Smooth muscle cell of the umbilical artery (primary cell): ENCODE measurements around the gene CBLC. TPM values are rescaled to one million over a fixed set of nuclear protein-coding genes. Genes with fewer than 3 reads are reported as not detected.

ENCODE experiments used
- total RNA-seq: library from RNA; depleted of rRNA; stranded (reverse); fragments of >200 nt; gene quantifications from 2 replicates; pipeline ENCODE4 v1.2.3, GENCODE V29; 2014

Gene CBLC, protein sequence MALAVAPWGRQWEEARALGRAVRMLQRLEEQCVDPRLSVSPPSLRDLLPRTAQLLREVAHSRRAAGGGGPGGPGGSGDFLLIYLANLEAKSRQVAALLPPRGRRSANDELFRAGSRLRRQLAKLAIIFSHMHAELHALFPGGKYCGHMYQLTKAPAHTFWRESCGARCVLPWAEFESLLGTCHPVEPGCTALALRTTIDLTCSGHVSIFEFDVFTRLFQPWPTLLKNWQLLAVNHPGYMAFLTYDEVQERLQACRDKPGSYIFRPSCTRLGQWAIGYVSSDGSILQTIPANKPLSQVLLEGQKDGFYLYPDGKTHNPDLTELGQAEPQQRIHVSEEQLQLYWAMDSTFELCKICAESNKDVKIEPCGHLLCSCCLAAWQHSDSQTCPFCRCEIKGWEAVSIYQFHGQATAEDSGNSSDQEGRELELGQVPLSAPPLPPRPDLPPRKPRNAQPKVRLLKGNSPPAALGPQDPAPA
- not detected in 2 replicates for total RNA-seq

DNA sequence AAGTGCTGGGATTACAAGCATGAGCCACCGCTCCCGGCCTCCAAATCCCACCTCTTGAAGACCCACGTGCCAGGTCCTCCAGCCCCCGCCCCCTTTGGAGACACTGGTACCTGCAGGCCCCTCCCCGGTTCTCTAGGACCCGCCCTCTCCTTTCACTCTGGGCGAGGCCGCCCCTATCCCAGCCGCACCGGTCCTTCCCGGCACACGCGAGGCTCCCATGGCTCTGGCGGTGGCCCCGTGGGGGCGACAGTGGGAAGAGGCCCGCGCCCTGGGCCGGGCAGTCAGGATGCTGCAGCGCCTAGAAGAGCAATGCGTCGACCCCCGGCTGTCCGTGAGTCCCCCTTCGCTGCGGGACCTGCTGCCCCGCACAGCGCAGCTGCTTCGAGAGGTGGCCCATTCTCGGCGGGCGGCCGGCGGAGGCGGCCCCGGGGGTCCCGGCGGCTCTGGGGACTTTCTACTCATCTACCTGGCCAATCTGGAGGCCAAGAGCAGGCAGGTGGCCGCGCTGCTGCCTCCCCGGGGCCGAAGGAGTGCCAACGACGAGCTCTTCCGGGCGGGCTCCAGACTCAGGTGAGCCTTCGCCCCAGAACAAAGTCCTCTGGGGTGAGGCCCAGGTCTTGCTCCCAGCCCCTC is at the start of gene CBLC:
Gene CBLC (plus strand): TSS at position 176 of the 633 bp plus-strand sequence. CDS start 42 bp downstream, at position 218.

DNA sequence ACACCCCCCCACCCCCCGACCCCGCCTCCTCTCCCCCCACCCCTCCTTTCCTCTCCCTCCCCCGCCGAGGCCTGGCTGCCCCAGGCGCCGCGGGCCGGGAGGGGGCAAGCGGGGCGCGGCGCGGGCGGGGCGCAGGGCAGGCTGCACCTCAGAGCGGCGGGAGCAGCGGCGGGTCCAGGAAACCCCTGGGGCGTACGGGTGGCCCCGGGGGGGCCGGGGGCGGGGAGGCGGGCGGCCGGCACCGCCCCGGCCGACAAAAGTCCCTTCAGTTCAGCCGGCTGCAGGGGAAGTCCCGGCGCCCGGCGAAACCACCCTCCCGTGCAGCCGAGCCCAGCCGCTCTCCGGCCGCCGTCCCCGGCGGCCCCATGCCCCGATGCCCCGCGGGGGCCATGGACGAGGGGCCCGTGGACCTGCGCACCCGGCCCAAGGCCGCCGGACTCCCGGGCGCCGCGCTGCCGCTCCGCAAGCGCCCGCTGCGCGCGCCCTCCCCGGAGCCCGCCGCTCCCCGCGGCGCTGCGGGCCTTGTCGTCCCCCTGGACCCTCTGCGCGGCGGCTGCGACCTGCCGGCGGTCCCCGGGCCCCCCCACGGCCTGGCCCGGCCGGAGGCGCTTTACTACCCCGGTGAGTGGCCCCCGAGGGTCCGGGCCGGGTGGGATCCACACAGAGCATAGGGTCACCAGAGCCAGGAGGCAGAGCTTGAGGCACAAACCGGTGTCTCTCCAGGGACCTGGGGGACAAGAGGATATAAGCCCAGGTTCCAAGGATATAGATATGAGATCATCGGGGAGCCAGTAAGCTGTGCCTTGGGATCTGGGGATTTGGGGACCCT is 29.1 kb upstream of the CBLC start, which contains the start of gene BCL3:
Gene BCL3 (plus strand): TSS at position 283 of the 829 bp plus-strand sequence. CDS start 83 bp downstream, at position 366.

DNA sequence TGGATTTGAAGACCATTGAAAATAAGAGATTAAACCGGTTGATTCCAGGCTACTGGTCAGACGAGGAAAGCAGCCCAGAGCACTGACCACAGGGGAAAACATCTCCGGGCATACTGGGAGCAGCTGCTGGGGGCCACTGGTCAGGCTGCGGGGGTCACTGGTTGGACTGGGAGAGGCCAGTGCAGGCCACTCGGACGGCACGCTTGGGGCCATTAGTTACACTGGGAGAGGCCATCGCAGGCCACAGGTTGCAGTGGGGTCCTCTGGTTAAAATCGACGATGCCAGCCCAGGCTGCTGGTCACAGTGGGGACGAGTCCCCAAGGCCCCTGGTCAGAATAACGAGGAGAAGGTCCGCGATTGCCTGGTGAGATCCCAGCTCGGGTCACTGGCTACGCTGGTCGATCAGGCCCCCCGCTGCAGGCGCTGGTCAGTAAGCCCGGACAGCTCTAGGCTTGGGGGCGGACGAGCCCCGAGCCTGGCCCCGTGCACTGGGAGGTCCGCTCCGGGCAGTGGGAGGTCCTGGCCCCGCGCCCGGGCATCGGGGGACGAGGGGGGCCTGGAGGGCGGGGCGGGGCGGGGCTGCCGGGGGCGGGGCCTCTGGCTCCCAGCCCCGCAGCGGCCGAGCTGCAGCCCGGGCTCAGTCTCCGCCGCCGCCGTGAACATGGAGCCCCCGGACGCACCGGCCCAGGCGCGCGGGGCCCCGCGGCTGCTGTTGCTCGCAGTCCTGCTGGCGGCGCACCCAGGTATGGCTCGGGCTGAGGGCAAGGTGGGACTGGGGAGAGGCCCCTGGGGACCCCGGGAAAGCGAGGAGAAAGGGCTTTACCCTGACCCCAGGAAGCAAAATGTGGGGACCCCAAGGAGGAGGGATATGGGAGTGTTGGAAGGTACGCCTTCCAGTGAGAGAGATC is 31.0 kb downstream of the CBLC start, which contains the start of gene BCAM:
Gene BCAM (plus strand): TSS at position 641 of the 909 bp plus-strand sequence. CDS start 22 bp downstream, at position 663.

DNA sequence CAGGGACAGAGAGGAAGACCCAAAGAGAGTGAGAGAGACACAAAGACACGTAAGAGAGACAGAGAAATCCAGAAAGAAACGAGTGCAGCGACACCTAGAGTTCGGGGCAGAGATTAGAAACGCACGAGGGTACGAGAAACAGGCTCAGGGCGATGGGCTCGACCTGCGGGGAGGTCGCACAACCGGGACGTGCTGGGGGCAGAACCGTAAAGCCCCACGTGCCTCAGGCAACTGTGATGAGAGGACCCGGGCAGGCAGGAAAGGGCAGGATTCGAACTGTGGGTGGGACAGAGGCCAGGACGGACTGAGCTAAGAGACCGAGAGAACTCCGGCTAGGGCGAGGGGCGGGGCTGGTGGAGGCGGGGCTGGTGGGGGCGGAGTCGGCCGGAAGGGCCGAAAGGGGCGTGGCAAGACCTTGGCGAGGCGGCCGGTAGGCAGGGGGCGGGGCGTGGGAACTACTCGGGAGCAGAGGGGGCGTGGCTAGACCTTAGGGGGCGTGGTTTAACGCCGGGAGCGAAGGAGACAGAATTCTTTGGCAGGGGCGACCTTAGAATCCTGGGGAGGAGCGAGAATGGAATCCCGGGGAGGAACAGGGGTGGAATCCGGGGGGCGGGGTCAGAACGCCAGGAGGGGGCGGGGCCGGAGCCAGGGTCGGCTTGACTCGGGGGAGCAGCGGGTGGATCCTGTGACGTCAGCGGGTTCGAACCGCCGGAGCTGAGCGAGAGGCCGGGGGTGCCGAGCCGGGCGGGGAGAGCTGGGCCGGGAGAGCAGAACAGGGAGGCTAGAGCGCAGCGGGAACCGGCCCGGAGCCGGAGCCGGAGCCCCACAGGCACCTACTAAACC is 68.1 kb downstream of the CBLC start, which contains the start of gene NECTIN2:
Gene NECTIN2 (plus strand): TSS at position 686 of the 843 bp plus-strand sequence. CDS start 229 bp downstream, outside the sequence.

Other genes starting within 250 kb of the CBLC start
- not detected in 2 replicates for gene CEACAM20, start 248.2 kb upstream of the CBLC start, total RNA-seq
- gene IGSF23, start 164.3 kb upstream of the CBLC start, total RNA-seq = not detected in 2 replicates
- gene PVR, start 134.0 kb upstream of the CBLC start, total RNA-seq = 137 and 147 TPM in 2 replicates
- 0.30 and 1.9 TPM in 2 replicates for gene CEACAM19, start 106.4 kb upstream of the CBLC start, total RNA-seq
- gene CEACAM16, start 78.7 kb upstream of the CBLC start, total RNA-seq = not detected in 2 replicates
- gene BCL3, start 29.2 kb upstream of the CBLC start, total RNA-seq = 9.2 and 9.6 TPM in 2 replicates
- 9.3 and 20.2 TPM in 2 replicates for gene BCAM, start 31.2 kb downstream of the CBLC start, total RNA-seq
- 95.6 and 115 TPM in 2 replicates for gene NECTIN2, start 68.4 kb downstream of the CBLC start, total RNA-seq
- gene TOMM40, start 113.4 kb downstream of the CBLC start, total RNA-seq = 43.4 and 64.6 TPM in 2 replicates
- 2.3 and 8.9 TPM in 2 replicates for gene APOE, start 127.9 kb downstream of the CBLC start, total RNA-seq
- 0.59 TPM in 1 of 2 replicates, not detected in the other for gene APOC1, start 136.7 kb downstream of the CBLC start, total RNA-seq
- gene APOC4, start 164.3 kb downstream of the CBLC start, total RNA-seq = not detected in 2 replicates
- gene APOC2, start 168.2 kb downstream of the CBLC start, total RNA-seq = not detected in 2 replicates
- 51.7 and 56.2 TPM in 2 replicates for gene CLPTM1, start 177.5 kb downstream of the CBLC start, total RNA-seq
- 11.0 and 19.2 TPM in 2 replicates for gene RELB, start 223.6 kb downstream of the CBLC start, total RNA-seq